Activated naive CD8-positive, alpha-beta T cell treated with anti-CD3 and anti-CD28 coated beads, Interleukin-2, amount 50 U/mL, for 16 hours (primary cell): ENCODE measurements around the gene PIM3.
"Not testable (repeated sequence)": the region's sequence is repeated elsewhere in the genome, so short reads cannot be mapped to it uniquely, and the experiment has no call there.

Experiments
- DNase-seq: peaks from one replicate; pipeline ENCODE4 v3.0.0-alpha.2; 2020; ENCODE audit warnings: low read depth, low spot score

Gene PIM3

DNA sequence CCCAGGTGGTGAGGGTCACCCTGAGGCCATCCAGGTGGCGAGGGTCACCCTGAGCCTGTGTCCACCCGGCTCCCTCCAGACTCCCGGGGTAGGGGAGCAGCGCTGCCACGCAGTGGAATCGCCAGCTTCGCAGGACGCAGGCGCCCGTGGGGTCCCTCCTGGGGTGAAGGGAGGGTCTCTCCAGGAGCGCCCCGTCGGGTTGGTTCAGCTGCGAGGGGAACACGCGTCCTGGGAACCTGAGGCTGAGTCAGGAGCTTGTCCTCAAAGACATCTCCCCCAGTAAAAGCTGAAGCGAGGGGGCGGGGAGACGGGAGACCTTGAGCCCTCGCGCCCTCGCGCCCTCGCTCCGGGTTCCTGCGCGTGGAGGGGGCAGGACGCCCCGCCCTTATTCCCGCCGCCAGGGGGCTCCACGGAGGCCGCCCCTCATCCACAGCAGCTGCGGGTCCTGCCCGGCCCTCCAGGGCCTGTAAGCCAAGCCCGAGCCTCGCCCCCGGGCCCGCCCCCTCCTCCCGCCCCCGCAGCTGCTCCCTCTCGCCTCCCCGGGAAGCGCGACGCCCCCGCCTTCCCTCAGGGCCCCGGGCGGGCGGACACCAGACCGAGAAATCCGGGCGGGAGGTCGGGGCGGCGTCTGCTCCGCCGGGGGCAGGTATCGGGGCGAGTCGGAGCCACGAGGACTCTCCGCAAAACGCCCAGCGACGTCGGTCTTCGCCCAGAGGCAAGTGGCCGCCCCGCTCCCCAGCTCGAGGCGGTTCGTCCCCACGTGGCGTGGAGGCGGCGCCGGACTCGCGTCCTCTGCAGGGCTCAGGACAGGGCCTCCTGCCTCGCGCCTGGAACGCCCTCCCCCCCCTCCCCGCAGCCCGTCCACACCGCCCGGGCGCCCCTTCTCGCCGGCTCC, 22.8 kb downstream of the PIM3 start:
- DNase-seq = no peak

DNA sequence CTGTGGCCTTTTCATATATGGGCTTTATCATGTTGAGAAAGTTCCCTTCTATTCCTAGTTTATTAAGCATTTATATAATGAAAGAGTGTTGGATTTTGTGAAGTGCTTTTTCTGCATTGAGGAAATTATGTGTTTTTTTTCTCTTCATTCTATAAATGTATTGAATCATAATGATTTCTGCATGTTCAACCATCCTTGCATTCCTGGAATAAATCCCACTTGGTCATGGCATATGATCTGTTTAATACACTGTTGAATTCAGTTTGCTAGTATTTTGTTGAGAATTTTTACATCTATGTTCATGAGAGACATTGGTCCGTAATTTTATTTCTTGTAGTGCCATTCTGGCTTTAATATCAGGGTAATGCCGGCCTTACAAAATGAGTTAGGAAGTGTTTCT, 25.8 kb downstream of the PIM3 start:
- no peak for DNase-seq

DNA sequence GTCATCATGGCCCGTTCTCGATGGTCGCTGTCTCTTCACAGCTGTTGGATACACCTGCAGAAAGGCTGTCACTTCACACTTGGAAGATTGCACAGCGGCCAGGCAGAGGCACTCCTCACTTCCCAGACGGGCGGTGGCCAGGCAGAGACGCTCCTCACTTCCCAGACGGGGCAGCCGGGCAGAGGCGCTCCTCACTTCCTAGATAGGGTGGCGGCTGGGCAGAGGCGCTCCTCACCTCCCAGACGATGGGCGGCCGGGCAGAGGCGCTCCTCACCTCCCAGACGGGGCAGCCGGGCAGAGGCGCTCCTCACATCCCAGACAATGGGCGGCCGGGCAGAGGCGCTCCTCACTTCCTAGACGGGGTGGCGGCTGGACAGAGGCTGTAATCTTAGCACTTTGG, 29.3 kb downstream of the PIM3 start:
- not testable (repeated sequence) for DNase-seq

DNA sequence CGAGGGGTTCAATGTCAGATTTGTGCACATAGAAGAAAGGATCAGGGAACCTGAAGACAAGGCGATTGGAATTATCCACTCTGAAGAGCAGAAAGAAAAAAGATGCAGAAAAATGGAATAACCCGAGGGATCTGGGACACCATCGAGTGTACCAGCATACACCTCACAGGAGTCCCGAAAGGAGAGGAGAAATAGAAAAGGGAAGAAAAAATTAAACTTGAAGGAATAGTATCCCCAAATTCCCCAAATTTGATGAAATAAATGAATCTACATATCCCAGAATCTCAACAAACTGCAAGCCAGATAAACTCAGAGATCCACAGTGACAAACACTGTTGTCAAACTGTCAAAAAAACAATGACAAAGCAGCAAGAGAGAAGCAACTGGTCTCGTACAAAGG, 30.6 kb downstream of the PIM3 start:
- no peak for DNase-seq

DNA sequence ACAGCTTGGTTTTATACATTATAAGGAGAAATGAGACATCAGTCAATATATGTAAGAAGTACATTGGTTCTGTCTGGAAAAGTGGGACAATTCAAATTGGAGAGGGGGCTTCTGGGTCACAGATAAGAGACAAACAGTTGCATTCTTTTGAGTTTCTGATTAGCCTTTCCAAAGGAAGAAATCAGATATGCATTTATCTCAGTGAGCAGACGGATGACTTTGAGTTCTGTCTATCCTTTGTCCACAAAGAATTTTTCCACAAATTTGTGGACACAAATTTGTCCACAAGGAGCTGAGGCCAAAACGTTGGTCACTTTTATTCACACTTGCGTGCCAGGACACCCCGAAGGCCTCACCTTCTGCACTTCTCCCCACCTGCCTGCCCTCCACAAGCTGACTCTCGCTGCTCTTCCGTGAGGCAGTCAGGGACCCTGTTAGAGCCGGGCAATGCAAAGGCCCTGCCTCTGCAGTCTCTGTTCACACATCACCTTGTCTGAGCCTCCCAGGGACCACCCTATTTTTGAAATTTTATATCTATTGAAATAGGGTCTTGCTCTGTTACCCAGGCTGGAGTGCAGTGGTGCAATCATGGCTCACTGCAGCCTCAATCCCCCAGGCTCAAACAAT, 31.4 kb downstream of the PIM3 start:
- no peak for DNase-seq

DNA sequence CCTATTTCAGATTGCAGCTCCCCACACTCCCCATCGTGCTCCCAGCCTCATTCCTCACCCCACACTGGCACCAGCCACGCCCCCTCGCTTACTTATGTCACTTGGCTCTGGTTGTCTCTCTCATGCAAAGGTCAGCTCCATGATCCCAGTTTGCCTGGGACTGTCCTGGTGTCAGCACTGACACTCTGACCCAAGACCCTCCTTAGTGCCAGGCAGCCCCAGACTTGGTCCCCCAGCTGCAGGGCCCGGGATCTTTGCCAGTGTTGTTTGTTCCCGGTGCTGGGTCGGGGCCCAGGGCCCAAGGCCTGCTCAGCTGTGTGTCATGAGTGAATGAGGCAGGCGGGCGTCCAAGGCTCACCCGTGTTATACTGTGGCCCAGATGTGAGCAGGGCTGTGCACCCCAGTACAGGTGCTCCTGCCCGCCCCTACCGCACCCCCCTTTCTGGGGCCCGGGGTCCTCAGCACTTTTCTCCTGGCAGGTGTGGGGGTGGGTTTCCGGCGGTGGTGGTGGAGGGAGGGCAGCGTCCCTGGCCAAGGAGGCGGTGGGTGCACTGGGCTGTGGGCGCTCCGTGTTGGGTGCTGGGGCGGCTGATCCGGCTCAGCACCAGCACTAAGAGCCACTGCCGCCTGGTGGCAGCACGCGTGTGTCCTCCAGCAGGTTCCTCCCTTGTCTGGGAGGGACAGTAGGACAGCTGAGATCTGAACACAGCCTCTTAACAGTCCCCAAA, 32.5 kb downstream of the PIM3 start:
- peak; percentile 35 for DNase-seq

DNA sequence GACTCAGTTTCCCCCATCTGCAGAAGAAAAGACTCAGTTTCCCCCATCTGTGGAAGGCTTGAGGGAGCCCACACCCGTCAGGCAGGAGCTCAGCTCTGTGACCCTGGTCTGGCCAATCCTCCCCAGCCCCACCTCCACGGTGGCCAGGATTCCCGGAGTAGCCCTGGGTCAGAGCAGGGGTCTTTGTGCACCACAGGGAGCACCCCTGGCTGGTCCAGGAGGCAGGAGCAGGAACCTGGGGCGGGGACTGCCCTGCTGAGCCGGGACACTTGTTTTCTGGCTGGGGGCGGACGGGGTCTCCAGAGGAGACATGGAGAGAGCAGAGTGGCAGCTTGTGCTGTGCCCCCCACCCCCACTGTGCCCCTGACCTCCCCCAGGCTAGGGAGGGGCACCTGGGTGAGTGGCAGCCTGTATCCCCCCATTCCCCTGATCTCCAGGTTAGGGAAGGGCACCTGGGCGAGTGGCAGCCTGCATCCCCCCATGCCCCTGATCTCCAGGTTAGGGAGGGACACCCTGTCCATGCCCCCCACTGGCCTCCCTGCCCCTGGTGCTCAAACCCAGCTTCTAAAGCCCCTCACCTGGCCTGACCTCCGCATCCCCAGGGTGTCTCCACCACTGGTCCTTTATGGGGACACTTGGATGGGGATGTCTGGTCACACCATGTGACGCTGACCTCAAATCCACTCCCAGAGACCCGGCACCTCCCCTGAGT, 33.2 kb downstream of the PIM3 start:
- DNase-seq = no peak

DNA sequence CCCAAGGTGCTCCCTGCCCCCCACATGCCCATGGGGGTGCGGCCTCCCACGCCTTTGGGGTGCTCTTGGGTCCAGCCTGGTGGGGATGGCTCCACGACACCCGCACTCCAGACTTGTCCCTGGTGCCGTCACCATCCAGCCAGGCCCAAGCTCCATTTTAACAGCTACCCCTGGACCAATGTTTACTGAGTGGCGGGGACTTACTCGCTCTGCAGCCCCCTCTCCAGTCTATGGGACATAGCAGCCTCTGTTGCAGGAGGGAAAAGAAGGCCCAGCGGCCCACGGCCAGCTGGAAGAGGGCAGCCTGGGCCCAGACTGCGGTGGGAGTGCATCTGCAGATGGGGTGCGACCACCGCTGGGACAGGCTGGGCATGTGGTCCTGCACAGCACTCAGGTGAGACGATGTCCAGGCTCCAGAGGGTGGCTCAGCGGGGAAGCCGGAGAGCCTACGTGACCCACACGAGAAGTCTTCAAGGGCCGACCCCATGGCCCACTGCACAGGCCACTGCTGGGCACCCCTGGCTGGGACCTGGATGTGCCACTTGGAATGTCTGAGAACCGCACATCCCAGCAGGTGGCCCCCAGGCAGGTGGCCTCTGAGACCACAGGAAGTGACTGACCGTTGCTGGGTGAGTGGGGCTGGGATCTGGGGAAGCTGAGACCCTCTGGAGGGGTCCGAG, 33.9 kb downstream of the PIM3 start:
- DNase-seq = no peak

DNA sequence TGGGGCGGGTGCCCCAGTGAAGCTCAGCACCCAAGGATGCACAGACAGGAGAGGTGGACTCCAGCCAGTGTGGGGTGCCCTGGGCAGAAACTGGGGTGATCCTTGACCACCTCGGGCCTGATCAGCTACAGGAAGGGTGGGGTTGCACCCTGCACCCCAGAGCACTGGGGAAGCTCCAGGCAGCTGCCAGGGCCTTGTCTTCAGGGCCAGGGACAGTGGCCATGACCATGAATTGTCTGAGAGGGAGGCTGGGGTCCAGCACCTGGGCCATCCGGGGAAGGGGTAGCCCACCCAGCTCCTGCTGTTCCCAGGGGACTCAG, 34.4 kb downstream of the PIM3 start:
- DNase-seq = no peak

DNA sequence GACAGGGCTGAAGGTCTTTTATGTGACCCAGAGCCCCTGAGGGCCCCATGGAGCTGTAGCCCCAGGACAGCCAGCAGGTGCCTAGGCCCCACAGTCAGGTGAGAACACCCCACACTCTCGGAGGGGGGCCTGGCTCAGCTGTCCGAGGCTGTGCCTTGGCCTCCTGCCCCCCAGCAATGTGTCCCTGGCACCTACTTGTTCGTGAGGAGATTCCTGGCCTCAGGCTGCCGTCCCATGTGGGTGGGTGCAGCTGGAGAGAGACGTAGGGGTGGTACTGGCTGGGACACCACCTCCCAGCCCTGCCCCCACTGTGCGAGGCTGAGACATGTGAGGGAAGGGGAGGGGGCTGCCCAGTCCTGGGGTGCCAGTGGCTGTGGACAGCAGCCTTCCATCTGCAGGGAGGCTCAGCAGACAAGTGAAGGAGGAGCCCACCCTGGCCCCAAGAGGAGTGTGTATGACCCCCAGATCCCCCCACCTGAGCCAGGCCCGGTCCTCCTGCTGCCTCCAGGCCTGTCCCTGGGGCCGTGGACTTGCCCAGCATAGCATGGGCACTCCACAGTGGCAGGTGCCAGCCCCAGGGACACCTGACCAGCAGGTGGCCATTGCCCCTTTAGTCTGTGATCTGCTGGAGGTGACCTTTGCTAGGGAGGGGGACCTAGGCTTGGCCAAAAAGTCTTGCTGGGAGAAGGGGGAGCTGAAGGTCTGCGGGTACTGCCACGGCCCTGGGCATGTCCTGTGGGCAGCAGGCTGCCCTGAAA, 35.0 kb downstream of the PIM3 start:
- no peak for DNase-seq

DNA sequence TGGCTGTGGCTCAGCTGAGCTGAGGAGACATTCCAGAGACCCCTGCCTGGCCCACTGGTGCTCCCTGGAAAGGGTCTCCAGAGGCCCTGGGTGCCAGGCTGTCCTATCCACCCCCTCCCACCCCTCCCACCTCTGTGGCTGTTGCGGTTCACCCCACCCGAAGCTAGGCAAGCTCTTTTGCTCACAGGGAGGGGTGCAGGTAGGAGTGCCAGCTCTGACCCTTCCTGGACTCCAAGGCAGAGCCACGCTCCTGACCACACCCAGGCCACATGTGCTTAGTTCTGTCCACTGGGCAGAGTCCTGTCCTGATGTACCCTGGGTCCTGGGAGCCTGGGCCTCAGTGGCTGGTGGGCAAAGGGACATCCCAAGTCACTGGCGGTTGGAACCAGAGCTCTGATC, 35.5 kb downstream of the PIM3 start:
- no peak for DNase-seq

DNA sequence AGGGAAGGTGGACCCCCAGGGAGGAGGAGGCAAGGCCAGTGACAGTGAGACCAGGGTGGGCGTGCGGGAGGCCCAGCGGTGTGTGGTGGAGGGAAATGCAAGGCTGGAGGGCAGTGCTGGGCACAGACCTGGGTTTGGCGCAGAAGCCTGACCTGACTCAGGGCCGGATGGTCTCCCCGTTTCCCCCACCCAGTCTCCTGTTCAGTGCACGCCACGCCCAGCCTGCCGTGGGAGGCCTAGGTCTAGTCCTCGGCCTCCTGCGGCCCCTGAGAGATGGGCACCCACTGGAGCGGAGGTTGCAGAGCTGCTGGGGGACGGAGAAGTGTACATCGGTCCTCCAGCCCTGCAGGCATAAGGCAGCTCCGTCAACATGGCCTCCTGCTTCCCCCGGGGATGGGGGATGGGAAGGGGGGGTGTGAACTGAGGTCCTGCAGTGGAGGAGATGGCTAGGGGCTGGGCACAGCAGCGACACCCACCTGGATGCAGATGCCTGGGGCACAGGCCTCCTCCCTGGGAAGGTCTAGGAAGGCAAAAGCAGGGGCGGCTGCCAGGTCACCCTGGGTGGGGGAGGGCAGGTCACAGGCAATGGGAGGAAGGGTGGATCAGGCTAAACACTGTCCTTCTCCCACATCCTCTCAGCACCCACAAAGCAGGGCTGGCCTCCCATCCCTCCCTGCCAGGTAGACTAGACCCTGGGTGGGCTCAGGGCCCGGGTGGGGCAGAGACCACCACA, 36.1 kb downstream of the PIM3 start:
- DNase-seq = no peak

DNA sequence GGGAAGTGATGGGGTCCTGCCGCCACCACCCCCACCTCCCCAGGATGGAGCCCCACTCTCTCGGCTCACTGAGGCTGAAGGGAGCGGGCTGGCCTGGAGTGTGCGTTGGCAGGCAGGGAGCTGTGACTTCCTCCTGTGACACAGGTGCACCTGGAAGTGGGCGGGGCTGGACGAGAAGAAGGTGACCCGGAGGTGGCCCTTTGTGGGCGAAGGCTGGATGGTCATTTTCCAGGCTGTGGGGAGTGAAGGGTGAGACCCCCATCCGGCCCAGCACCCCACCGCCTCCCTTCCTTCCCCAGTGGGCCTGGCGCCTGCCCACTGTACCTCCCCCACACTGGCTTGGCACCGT, 36.7 kb downstream of the PIM3 start:
- DNase-seq = no peak

DNA sequence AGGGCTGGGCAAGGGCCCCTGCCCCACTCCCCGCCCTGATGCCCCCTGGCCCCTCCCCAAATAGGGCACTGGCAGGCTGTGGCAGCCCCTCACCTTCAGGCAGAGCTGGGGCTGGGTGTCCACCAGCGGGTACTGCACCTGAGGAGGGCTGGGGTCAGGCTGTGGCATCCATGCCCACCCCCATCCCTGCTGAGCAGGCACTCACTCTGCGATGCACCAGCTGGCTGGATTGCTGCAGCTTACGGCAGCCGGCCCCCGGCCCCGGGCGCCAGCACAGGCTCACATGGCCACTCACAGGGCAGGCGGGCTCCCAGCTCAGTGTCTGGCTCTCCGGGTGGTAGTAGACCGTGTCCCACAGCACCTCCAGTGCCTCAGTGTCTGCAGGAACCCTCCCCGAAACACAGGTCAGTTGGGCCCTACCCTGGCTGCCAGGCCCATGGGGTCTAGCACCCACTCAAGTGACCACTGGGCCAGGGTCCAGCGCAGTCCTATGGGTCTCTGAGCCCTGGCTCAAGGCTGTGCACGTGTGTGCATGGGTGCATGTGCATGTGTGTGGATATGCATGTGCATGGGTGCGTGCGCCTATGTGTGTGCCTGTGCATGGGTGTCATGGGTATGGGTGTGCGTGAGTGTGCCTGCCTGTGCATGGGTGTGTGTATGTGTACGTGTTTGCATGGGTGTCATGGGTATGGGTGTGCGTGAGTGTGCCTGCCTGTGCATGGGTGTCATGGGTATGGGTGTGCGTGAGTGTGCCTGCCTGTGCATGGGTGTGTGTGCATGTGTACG, 37.6 kb downstream of the PIM3 start:
- DNase-seq = no peak

DNA sequence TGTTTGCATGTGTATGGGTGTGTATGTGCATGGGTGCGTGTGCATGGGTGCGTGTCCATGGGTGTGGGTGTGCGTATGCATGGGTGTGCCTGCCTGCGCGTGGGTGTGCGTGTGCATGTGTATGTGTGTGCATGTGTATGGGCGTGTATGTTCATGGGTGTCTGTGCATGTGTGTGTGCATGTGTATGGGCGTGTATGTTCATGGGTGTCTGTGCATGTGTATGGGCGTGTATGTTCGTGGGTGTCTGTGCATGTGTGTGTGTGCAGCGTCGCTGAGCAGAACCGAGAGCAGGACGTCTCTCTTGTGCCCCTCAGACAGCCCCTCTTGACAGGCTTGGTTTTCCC, 38.1 kb downstream of the PIM3 start:
- no peak for DNase-seq

DNA sequence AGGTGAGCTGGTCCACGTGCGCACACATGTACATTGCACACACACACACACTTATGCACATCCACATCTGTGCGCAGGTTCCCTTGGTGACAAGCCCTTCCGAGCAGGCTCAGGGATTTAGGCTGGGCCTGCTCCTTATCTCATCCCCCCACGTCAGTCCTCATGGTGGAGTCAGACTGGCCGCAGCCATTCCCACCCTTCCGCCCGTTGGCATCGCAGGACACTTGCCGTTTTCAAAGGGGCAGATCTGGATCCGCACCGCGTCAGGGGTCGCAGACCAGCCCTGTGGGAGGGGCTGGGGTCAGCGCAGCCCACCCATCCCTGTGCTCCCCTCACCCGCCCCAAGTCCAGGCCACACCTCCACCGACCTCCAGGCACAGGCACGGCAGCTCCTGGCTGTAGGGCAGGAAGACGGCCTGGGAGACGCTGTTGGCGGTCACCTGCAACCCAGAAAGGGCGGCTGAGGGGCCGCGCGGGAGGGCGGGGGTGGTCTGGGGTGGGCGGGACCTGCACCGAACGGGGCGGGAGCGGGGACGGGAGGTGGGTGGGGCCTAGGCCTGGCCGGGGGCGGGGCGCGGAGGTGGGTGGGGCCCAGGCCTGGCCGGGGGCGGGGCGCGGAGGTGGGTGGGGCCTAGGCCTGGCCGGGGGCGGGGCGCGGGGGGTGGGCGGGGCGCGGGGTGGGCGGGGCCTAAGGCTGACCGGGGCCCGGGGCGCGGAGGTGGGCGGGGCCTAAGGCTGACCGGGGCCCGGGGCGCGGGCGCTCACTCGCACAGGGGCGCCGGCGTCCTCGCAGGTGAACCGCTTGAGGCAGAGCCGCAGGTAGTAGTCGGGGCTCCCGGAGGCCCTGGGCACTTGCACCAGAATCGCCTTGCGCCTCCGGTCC, 38.7 kb downstream of the PIM3 start:
- DNase-seq = no peak

DNA sequence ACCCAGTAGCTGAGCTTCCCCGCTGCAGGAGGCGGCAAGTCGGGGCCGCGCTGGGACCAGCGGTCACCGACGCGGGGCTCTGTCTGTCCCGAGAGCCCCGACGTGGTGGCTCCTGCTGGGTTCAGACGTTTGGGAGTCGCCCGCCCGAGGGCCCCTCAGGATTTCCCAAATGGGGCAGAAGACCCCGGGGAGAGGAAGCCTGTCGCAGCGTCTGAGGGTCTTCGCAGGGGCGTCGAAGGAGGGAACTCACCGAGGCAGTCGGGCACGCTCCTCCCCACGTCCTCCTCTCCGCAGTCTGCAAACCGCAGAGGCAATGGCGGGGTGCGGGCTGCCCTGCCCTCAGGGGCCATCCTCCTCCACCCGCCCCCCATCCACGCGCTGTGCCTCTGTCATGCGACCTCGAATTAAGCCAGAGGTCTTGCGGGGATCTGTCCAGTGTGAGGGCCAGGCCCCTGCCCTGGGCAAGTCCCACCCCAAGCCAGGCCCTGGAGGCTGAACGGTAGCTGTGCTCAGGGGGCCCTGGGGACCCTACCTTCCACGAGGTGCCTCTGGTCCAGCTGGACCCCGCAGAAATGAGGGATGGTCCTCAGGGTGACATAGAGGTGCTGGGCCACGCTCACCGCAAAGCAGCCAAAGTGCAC, 39.5 kb downstream of the PIM3 start:
- DNase-seq = no peak
